Activated CD8-positive, alpha-beta T cell treated with anti-CD3 and anti-CD28 coated beads for 36 hours (primary cell): ENCODE measurements around the gene CDT1. TPM values are rescaled to one million over a fixed set of nuclear protein-coding genes. Genes with fewer than 3 reads are reported as not detected.

ENCODE experiments used
- ATAC-seq: fragments of 200-7000 bp; cut with Tn5 transposase; one replicate; pipeline ENCODE4 v1.10.0; 2021; ENCODE audit warnings: mild to moderate bottlenecking, moderate library complexity
- CTCF ChIA-PET: fragments of 350-600 bp; sonication (Branson Sonifier 250); formaldehyde crosslinking; loops from one replicate; lab custom pipeline; 2021; ENCODE audit warnings: antibody characterized with exemption; lab: Charles Lee
- POLR2A ChIA-PET: fragments of 350-600 bp; sonication (Branson Sonifier 250); formaldehyde crosslinking; loops from one replicate; lab custom pipeline; 2021; ENCODE audit warnings: antibody characterized with exemption; lab: Charles Lee
- DNase-seq: peaks from one replicate; pipeline ENCODE4 v3.0.0-alpha.2; 2020
- H3K27ac Mint-ChIP-seq: one replicate; pipeline ENCODE4 v1.8.0; 2021; ENCODE audit warnings: mild to moderate bottlenecking, mixed read lengths
- H3K27me3 Mint-ChIP-seq: one replicate; pipeline ENCODE4 v1.8.0; 2021; ENCODE audit warnings: mixed read lengths
- H3K36me3 Mint-ChIP-seq: one replicate; pipeline ENCODE4 v1.8.0; 2021; ENCODE audit warnings: low read depth, mixed read lengths
- H3K4me1 Mint-ChIP-seq: one replicate; pipeline ENCODE4 v1.8.0; 2021; ENCODE audit warnings: low read depth, mixed read lengths
- H3K4me3 Mint-ChIP-seq: one replicate; pipeline ENCODE4 v1.8.0; 2021; ENCODE audit warnings: mild to moderate bottlenecking, moderate library complexity, mixed read lengths
- H3K9me3 Mint-ChIP-seq: one replicate; pipeline ENCODE4 v1.8.0; 2021; ENCODE audit warnings: mixed read lengths
- intact Hi-C: fragments of 100-400 bp; cut with micrococcal nuclease; formaldehyde crosslinking; loops from one replicate; pipeline ENCODE4 v1.10.0; 2022
- total RNA-seq, 2 experiments: library from RNA; stranded (reverse); gene quantifications; one replicate each; pipeline ENCODE4 v1.2.3, GENCODE V29; 2021
- TF ChIP-seq, protein P1 (sequence below): fragments of 200-600 bp; IDR thresholded peaks from one replicate; pipeline ENCODE4 v1.8.0; 2022; ENCODE audit warnings: antibody characterized with exemption, mild to moderate bottlenecking

CDT1 gene
- total RNA-seq, 2 experiments from 2014 or later, result 180 to 182 TPM

DNA sequence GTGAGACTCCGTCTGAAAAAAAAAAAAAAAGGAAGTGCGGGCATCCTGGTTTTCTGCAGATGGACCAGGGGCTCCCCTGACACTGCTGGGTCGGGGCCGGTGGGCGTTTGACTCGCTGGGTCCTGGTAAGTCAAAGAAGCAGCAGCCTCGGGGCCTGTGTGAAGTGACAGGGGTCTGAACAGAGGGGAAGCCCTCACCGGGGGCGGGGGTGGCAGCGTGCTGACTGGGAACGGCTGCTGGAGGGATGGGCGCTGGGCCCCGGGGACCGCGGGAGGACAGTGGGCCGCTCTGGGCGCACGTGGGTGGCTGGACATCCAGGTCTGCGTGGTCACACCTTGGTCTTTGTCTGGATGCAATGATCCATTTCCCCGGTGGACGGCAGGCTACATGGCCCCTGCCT is 45.0 kb downstream of the CDT1 start:
- intact Hi-C loops, result loop anchor here (10.0 kb wide), 1 partner anchor 56 kb away; no protein-coding TSS in a partner anchor
- Mint-ChIP-seq H3K36me3 (peaks cover 4% of the 10 kb centered on the region), H3K27ac (no peak overlapping the region), H3K27me3 (no peaks in the 10 kb centered on the region), H3K9me3 (no peaks in the 10 kb centered on the region), H3K4me3 (no peak overlapping the region), H3K4me1 (peaks cover 2% of the 10 kb centered on the region)
- DNase-seq (no peak), ATAC-seq (no peak)
- POLR2A ChIA-PET, result interaction anchor here (0.9 to 1.7 kb wide), 2 partner anchors 9 to 10 kb away, joined by 4 read pairs; no protein-coding TSS in a partner anchor
- TF ChIP-seq, protein P1, sequence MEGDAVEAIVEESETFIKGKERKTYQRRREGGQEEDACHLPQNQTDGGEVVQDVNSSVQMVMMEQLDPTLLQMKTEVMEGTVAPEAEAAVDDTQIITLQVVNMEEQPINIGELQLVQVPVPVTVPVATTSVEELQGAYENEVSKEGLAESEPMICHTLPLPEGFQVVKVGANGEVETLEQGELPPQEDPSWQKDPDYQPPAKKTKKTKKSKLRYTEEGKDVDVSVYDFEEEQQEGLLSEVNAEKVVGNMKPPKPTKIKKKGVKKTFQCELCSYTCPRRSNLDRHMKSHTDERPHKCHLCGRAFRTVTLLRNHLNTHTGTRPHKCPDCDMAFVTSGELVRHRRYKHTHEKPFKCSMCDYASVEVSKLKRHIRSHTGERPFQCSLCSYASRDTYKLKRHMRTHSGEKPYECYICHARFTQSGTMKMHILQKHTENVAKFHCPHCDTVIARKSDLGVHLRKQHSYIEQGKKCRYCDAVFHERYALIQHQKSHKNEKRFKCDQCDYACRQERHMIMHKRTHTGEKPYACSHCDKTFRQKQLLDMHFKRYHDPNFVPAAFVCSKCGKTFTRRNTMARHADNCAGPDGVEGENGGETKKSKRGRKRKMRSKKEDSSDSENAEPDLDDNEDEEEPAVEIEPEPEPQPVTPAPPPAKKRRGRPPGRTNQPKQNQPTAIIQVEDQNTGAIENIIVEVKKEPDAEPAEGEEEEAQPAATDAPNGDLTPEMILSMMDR, result no peak
- CTCF ChIA-PET, result no interaction called here

DNA sequence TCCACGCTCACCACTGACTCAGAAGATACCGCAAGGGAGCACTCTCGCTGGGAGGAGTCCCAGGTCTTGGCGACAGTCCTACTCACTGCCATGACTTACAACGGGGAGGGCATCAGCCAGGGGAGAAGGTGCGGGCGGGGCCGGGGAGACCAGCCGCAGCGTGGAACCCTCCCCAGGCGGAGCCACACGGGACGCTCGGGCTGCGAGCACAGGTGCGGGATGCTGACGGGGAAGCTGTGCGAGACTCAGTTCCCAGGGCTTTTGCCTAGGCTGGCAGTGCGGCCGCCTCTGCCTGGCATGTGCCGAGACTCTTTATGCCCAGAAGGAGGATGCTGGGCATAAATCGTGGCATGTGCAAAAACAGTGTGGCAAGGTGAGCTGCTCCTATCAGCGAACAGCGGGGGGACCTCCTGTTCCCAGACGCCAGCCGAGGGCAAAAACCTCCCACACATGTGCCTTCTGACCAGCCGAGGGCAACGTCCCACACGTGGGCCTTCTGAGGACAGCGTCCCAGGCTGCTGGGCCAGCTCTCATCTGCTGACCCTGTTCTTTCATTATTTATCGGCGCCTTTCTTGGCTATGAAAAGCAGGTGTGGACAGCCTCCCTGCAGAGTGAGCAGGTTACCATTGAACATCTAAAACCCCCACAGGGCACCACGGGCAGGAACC is 47.1 kb downstream of the CDT1 start:
- Mint-ChIP-seq H3K4me1 (peaks cover 16% of the 10 kb centered on the region), H3K4me3 (no peak overlapping the region), H3K36me3 (peaks cover 4% of the 10 kb centered on the region), H3K9me3 (no peaks in the 10 kb centered on the region), H3K27ac (no peak overlapping the region), H3K27me3 (no peaks in the 10 kb centered on the region)
- intact Hi-C loops, result no loop called here
- ChIA-PET CTCF (no interaction called here), POLR2A (interaction anchor here (1.2 kb wide), 1 partner anchor 40 kb away, joined by 3 read pairs; no protein-coding TSS in a partner anchor)
- DNase-seq (no peak), ATAC-seq (no peak)
- TF ChIP-seq, protein P1, result no peak

DNA sequence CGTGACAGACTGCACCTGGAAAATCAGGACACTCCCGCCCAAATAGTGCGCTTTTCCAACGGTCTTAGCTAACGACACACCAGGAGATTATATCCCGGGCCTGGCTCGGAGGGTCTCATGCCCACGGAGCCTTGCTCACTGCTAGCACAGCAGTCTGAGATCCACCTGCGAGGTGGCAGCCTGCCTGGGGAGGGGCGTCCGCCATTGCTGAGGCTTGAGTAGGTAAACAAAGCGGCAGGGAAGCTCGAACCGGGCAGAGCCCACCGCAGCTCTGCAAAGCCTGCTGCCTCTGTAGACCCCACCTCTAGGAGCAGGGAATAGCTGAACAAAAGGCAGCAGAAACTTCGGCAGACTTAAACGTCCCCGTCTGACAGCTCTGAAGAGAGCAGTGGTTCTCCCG is 48.0 kb downstream of the CDT1 start:
- Mint-ChIP-seq H3K4me1 (peaks cover 20% of the 10 kb centered on the region), H3K36me3 (peaks cover 4% of the 10 kb centered on the region), H3K9me3 (no peaks in the 10 kb centered on the region), H3K4me3 (no peak overlapping the region), H3K27me3 (no peaks in the 10 kb centered on the region), H3K27ac (no peak overlapping the region)
- ChIA-PET POLR2A (interaction anchor here (0.7 to 1.2 kb wide), 2 partner anchors 33 to 41 kb away, joined by 3 read pairs; no protein-coding TSS in a partner anchor), CTCF (no interaction called here)
- TF ChIP-seq, protein P1, result no peak
- DNase-seq, result no peak
- intact Hi-C loops, result no loop called here
- ATAC-seq, result no peak

DNA sequence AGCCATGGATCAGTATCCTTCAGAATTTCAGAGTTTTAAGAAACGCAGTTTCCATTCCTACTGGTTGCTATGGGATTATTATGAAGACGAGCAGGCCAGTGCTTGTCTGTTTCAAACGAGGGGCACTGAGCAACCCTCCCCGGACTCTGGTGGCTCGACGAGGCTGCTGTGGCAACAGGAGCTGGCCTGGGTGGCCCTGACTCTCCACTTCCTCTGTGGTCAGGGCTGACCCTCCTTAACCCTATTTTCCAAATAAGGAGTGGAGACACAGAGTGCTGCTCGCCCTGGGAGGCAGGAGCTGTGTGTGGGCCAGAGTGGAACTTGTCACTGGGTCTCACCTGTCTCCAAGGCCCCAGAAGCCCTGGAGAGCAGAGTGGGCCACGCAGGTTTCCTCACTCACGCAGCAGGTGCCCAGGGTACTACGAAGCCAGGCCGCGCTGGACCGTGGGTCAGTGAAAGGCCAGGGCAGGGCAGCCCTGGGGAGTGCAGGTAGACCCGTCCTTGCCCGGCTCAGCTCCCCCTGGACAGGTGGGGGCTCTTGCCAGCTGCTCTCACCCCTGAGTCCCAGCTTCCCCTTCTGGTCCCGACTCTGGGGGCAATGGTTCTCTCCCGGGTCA is 49.8 kb downstream of the CDT1 start:
- ChIA-PET POLR2A (interaction anchor here (1.3 kb wide), 1 partner anchor 35 kb away, joined by 3 read pairs; no protein-coding TSS in a partner anchor), CTCF (interaction anchor here (1.0 to 1.2 kb wide), 2 partner anchors 41 to 116 kb away, joined by 3 read pairs; no protein-coding TSS in a partner anchor)
- Mint-ChIP-seq H3K4me3 (no peak overlapping the region), H3K27ac (no peak overlapping the region), H3K36me3 (peaks cover 5% of the 10 kb centered on the region), H3K9me3 (no peaks in the 10 kb centered on the region), H3K4me1 (peaks cover 26% of the 10 kb centered on the region), H3K27me3 (no peaks in the 10 kb centered on the region)
- intact Hi-C loops, result no loop called here
- ATAC-seq (no peak), DNase-seq (no peak)
- TF ChIP-seq, protein P1, result no peak
